Muscle of arm (tissue), 12 donors: ENCODE measurements around the gene FBXO41. TPM values are rescaled to one million over a fixed set of nuclear protein-coding genes. Genes with fewer than 3 reads are reported as not detected.

Source experiments
- DNase-seq: peaks from one replicate; pipeline ENCODE4 v3.0.0-alpha.2; 2013
- polyA plus RNA-seq, 12 donors: library from polyadenylated mRNA; unstranded; fragments of 120-200 nt; gene quantifications; one replicate each; pipeline ENCODE4 v1.2.1, GENCODE V29; 2013; ENCODE audit not compliant: insufficient read length in 12 of 12

The FBXO41 gene
- polyA plus RNA-seq, 12 donors: 0.12 to 2.0 (median 0.25) TPM; not detected in 2

DNA sequence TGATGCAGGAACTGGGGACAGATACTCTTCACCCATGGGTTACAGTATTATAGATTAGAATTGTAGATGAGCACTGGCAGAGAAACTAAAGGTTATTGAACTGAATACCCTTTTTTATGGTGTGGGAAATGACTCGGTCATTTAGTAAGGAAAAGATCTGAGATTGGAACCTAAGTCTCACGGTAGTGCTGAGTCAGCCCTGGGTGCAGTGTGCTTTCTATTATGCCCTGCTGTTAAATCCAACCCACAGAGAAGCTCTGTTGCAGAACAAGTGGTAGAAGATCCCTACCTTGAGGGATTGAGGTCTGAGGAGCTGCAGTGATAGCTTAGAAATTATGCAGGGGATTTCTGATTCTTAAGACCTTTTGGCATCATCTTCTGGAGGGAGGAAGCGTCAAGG lies 37.4 kb downstream of the FBXO41 start:
- no peak for DNase-seq

DNA sequence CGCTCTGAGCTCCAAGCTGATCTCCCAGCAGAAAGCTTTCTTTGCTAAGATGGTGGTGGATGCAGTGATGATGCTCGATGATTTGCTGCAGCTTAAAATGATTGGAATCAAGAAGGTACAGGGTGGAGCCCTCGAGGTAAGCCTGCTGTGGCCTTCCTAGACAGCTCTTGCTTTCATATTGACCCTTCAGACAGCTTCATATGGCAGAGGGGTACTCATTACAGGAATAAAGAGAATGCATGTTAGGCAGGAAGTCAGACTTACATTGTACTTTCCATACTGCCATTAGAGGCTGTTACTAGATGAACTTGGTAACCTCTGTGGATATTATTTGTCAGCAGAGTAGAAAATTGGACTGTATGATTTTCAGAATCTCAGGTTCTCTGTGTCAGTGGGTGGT lies 39.7 kb downstream of the FBXO41 start:
- no peak for DNase-seq

DNA sequence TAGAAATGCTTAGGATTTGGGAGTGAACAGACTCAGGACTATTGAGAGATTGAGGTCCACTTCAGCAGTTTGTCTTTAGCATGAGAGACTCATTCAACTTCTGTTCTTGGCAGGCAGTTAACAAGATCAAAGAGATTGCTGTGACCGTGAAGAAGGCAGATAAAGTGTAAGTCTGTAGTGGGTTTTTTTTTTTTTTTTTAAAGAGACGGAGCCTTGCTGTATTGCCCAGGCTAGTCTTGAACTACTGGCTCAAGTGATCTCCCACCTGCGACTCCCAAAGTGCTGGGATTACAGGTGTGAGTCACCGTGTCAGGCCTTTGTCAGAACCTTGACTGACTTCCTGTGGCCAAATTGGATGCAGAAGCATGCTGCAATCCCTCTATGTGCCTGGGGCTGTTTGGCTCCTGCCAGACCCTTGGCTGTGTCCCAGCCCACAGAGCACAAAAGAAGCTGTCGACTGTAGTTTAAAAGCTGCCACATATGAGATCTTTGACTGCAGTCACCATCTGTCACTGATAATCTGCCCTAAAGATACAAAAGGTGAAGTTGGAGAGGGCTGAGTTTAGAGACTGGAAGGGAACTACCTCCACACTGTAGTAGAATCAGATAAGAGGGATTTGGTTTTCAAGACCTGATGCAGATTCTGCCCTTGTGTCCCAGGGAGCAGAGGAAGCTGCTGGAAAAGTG lies 40.3 kb downstream of the FBXO41 start:
- no peak for DNase-seq

DNA sequence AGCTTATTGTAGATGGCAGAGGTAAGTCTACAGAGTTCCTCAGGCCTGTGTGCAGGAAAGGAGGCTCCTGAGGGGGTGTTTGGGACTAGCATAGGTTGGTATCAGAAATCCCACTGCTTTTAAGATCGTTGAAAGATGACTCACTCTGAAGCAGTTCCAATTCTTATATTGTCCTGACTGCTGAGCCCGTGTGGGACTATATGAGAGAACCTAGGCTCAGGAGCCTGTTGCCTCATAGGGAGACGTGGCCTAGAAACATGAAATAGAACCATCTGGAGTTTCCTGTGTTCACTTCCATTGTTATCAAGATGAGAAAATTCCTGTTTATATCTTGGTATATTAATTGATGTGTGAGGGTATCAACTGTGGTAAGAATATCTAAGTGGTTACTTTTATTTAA lies 44.5 kb downstream of the FBXO41 start:
- no peak for DNase-seq

DNA sequence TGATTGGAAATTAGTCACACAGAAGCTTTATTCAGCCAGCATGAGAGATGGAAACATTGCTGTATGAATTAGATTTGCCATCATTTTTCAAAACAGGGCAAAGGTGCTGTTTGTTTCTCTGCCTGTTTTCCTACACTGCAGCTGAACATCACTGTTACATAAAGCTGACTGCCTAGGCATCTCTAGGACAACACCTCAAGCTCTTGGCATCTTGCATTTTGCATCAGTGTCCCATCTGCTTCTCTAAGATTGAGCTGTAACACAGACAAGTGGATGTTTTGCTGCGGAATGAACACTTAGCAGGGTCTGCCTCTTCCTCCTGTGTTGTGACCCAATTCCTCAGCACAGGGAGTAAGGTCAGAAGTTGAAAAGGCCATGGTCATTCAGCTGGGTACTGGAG lies 45.3 kb downstream of the FBXO41 start:
- DNase-seq: no peak

DNA sequence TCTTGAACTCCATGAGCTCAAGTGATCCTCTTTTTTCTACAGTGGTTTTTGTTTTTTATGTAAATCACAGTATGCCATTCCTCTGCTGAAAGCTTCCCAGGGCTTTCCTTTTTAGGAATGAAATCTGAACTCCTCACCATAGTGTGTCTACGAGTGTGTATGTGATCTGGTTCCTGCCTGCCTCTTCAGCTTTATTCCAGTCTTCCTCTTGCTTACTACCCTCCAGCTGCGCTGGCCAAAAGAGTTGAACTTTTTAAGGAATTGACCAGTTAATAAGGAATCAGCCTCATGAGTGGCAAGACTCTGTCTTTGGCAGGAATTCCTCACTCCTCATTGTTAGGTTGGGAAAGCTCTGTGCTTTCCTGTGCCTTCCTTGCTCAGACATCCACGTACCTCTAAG lies 46.1 kb downstream of the FBXO41 start:
- DNase-seq: no peak

DNA sequence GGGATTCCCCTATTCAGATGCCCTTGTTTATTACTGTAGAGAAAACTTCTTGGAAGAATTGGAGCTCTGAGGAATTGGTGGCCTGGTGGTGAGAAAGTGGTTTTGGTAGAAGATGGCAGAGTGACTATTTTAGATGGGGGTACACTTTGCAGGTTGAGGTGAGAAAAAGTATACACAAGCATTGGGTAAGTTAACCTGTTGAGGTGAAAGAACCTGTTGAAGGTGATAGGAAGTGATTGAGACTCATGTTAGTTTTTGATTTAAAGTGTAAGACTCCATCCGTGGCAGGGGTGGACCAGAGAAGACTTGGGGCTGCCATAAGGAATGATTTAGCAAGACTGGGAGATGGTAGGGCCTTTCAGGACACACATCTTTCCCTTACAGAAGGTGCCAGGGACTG lies 47.1 kb downstream of the FBXO41 start:
- DNase-seq: no peak

DNA sequence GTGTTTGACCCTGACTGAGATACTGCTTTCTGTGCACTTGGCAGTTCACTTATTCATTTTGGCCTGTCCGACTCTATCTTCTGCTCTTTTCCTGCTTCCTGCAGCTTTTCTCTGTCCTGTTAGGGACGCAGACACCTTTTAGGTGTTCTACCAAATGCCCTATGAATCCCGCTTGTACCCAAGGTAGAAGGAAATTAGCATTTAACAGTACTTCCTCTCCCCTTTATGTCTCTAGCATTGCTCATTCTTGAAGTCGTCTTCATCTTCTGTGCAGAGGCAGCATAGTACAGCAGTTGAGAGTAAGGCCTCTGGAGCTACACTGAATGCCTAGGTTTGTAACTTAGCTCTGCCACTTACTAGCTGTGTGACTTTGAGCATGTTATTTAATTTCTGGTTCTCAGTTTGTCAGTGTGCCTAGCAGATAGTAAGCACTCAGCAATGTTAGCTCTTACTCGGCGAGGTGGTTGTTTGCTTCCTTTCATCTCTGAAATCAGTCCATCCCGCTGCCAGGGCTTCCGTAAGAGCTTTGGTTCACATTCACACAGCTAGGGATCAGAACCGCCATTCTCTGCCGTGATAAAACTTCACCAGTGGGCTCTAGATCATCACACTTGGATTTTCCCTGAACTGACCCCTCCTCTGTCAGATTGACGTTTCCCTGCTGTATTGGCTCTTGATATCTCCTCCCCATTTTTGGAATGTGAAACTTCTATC lies 48.8 kb downstream of the FBXO41 start:
- DNase-seq: no peak

DNA sequence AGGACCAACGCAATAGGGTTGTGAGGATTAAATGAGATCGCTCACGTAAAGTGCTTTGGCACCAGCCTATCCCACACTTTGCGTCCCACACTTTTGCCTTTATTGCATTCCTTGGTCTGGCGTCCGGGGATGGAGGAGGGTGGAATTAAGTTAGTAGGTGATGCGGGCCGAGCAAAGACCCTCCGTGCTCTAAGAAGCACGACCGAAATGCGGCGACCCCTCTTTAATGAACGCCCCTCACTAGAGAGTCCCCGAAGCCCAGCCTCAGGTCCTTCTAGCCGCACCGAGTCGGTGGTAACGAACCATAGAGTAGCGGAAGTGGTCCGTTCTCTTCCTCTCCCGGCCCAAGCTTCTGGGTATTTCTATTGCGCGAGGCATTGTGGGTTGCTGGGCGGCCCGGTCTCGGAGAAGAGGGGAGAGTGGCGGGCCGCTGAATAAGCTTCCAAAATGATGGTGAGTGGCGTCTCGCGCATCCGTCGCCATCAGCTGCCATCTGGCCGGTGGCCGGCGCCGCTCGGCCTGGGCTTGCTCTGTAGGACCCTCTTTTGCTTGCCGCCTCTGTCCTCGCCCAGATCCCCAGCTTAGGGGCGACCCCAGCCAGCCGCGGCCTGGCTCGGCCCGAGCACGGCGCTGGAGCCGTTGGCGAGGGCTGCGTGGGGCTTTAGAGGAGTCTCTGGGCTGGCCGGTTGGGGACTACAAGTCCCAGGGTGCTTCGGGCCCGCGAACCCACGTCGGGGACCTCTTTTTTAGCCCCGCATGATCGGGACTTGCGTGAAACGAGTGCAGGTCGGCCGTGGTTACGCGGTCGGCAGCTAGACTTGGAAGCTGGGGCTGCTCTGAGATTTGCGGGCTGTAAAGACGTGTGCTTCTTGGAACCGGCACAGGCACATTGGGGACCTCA lies 50.1 kb downstream of the FBXO41 start, which contains the start of gene CCT7:
TSS of gene CCT7 (plus strand) at position 377 of the 901 bp plus-strand sequence. CDS start at position 448, 71 bp downstream.
- peak; percentile 93 for DNase-seq

DNA sequence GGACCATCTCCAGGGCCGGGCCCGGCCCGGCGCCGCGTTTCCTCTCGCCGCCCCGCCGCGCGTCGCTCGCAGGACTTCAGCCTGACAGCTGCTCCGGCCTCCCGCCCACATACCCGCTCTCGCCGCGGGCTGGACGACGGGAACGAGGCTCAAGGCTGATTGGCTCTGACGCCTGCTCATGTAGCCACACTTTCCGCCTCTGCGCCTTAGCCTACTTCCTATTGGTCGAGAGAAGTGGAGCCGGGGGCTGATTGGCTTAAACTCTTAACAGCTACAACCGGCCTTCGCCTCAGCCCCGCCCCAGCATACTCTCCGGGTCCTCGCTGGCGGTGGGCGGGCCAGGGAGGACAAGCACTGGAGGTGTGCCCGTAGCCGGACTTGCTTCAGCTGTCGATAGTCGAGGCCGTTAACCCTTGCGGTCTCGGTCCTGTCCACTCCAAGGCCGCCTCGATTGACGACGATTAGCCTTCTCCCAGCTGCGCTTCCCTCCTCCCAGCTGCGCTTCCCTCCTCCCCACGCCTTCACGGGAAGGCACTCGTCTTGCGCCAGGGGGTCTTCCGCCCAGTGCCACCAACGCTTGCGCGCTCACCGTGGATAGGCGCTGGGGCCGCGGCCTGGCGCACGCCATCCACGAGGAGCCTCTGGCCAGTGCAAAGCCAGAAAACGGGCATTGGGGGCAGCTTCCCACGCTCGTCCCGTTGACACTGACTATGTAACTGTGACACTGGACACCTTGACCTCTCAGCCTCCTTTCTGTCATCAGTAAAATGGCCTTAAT lies 50.9 kb downstream of the FBXO41 start, which contains the start of gene PRADC1:
TSS of gene PRADC1 (minus strand) at position 86 of the 778 bp plus-strand sequence. CDS start at position 7, 79 bp downstream.
- peak; percentile 99 for DNase-seq

DNA sequence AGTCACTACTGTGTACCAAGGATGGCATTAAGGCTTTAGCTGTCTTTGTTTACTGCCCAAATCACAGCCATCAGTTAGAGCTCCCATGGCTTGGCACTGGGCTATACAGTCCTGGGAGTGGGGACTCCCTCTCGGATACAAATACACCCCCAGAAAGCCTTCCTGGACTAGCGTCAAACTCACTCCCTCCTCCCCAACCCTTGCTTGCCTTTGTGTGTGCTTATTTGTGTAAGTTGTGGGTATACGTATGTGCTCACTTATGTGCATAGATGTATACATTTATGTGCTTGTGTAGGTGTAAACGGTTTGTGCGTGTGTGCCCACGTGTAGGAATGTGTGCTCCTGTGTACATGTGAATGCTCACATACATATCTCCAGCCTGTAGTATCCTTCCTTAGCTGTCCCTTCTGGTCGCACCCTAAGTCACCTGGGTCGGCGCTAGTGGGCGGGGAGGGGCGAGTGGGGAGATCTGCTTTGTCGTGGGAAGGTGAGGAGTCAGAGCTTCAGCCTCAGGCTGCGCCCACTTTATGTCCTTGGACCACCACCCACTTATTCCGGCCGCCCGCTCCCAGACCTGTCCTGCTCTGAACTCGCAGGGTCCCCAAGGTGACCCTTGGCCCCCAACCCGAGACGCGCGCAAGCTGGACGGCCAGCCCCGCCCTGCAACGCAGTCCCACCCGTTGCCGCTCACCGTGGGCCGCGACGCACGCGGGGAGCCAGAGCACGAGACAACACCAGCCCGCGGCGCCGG lies 51.7 kb downstream of the FBXO41 start:
- DNase-seq: peak; percentile 22

DNA sequence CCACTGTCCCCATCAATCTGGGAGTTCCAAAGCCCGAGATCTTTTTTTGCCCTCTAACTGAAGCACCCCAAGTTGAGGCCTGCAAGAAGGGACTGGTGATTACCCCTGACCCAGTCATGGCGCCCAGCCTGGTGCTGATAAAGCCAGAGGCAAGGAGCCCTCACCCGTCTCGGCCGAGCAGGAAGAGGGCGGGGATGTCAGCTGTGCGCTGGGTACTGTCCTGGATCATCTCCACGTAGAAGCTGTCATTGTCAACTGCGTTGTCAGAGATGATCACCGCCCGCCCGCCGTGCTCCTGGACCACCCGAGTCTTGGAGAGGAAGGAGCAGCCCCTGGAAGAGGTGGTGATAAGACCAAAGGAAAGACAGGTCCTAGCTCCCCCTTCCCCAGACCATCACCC lies 55.6 kb downstream of the FBXO41 start:
- no peak for DNase-seq

DNA sequence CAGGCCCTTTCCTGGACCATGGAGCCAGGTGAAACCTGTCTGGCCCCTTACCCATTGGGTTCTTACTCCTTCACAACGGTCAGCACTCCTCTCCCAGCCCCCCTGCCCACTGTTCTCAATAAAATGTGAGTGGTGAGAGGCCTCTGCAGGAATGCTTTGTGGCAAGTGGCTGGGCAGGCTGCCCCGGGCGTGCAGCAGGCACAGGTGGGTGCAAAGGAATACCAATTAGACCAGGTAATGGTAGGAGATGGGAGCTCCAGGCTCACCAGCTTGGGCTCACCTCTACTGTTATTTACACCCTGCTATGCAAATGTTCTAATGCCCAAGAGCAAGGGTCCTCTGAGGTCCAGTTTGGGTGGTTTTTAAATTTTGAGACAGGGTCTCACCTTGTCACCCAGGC lies 57.2 kb downstream of the FBXO41 start:
- DNase-seq: no peak

DNA sequence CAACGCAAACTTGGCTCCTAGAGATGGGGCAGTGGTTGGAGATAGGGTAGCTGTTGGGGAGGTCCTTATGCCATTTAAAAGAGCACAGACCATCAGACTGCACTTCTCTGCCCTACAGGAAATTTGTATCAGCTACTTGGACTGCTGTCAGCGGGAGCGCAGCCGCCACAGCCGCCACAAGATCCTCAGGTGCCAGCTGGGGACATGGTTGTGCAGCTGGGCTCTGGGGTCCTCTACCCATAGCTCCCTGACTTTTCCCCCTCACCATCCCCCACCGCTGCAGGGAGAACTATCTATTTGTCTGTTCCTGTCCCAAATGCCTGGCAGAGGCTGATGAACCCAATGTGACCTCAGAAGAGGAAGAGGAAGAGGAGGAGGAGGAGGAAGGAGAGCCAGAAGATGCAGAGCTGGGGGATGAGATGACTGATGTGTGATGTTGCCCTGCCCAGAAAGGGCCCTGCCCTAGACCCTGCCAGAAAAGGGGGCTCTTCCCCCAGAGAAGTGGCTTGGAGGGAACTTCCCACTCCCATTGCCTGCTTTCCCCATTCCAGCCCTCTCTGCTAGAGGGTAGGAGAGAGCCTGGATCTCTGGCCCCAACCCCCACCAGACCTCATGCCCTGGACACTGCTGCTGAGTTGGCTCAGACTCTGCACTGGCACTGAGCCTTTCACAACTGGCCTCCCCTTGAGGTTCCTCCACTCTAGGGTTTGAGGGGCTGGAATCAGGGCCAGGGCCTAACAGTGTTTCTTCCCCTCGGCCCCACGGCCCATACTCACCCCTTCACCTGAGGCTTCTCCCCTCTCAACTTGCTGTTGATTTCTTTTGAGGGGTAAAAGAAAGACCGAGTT lies 58.5 kb downstream of the FBXO41 start:
- no peak for DNase-seq

DNA sequence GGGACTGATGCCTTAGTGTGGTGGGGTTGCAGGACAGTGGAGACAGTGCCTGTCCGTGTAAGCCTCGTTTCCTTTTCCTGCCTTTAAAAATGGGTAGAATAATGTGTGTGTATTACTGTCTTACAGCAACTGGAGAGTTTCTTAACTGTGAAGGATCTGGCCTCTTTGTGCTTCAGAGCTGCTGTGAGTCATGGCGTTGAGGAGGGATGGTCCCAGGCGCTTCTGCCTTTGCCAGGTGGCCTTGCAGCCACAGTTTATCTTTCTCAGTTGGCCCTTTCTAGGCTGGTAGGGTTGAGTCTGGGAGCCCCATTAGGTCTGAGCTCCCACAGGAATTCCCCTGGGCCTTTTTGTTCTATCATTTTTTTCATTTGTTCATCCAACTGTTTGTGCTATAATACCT lies 60.5 kb downstream of the FBXO41 start:
- DNase-seq: no peak

DNA sequence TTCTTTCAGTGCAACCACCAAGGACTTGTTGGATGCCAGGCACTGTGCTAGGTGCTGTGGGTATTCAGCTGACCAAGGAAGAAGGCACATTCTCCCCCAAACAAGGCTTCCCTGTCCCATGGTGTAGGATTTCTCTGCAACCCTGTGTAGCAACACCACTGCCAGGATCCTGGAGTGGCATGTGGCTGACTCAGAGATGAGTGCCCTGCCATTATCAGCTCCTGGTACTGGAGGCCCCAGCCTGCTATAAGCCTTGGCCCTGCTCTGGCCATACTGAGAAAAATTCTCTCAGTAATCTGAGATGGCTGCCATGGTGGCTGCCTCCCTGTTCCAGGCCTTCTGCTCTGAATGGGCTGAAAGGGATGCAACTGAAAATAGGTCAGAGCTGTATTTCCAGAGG lies 66.0 kb downstream of the FBXO41 start:
- no peak for DNase-seq

DNA sequence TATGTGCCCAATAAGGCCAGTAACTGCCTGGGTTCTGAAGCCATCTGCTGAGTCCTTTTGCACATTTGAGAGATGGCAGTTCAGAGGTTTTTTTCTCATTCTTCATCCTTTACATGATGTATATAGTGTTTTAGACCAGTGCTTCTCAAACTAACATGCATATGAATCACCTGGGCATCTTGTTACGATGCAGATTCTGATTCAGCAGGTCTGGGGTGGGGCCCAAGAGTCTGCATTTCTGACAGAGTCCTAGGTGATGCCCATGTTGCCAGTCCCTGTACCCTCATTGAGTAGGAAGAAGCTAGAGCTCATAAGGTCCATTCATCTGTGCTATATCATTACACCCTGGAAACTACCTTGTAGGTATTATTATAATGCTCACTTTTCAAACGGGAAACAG lies 66.5 kb downstream of the FBXO41 start:
- DNase-seq: no peak

DNA sequence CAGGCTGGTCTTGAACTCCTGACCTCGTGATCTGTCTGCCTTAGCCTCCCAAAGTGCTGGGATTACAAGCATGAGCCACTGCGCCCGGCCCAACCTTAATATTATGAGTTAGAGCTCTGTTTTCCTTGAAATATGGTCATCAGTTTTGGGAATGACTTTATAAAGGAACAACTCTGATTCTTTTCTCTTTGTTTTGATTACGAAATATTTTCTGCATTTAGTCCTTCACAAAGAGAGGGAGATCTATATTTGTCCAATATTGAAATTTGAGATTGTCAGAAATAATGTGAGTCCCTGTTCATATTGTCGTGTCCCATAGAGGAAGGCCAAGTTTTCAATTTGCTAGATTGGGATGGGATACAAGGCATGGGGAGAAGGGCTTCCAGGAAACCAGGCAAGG lies 67.1 kb downstream of the FBXO41 start:
- no peak for DNase-seq

DNA sequence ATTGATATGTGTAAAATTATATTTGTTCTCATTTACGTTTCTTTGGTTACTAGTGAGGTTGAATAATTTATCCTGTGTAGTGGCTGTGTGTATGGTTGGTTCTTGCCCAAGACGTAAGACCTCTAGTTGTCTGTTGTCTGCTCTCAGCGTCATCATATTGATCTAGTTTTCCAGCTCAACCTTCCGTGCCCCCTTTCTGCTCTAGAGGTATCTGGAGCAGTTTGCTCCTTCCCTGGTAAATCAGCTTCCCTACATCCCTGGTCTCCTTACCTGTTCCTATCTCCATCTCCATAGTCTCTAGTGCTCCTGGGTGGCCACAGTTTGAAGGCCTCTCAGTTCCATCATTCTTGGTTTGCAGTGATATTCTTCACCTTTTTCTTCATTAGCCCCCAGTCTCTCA lies 69.0 kb downstream of the FBXO41 start:
- DNase-seq: no peak
